Ectodermal cell (in vitro differentiated cells): ENCODE measurements around the gene LIME1.

Experiments used
- H3K27ac ChIP-seq: 2 replicates; pipeline ENCODE4 v1.7.0; 2013; ENCODE audit warnings: mild to moderate bottlenecking, low read depth, low read length; ENCODE audit not compliant: insufficient read depth, poor library complexity, severe bottlenecking
- H3K27me3 ChIP-seq: 2 replicates; pipeline ENCODE4 v1.7.0; 2013; ENCODE audit warnings: mild to moderate bottlenecking, low read length; ENCODE audit not compliant: insufficient read depth, control insufficient read depth, poor library complexity, severe bottlenecking
- H3K36me3 ChIP-seq: one replicate; pipeline ENCODE4 v1.7.0; 2013; ENCODE audit warnings: low read length; ENCODE audit not compliant: control insufficient read depth, insufficient read depth
- H3K4me1 ChIP-seq: one replicate; pipeline ENCODE4 v1.7.0; 2013; ENCODE audit warnings: low read length; ENCODE audit not compliant: control insufficient read depth, insufficient read depth
- H3K4me3 ChIP-seq: 2 replicates; pipeline ENCODE4 v1.7.0; 2013; ENCODE audit warnings: low read depth, low read length, control low read depth; ENCODE audit not compliant: insufficient read depth
- H3K9me3 ChIP-seq: 2 replicates; pipeline ENCODE4 v1.7.0; 2013; ENCODE audit warnings: mild to moderate bottlenecking, low read length, moderate library complexity; ENCODE audit not compliant: control insufficient read depth
- WGBS, 2 experiments: methylation state at CpG; one replicate each; pipeline ENCODE4 v1.1.7; 2013; ENCODE audit warnings: missing lambda C conversion rate in 2 of 2; 5-methylcytosine and 5-hydroxymethylcytosine counted together

The LIME1 gene

GRCh38 chr20:63778034-63778752 lies 41.7 kb downstream of the LIME1 start:
- Histone ChIP-seq H3K27me3 (no peaks in the 10 kb centered on the region), H3K4me1 (peaks cover 4% of the 10 kb centered on the region), H3K27ac (no peak overlapping the region), H3K4me3 (no peak overlapping the region), H3K36me3 (no peaks in the 10 kb centered on the region), H3K9me3 (no peaks in the 10 kb centered on the region)
- 65 to 74% methylated on average over 19 of the region's 19 CpGs for WGBS, 2 experiments

- H3K27ac ChIP-seq, result no peak overlapping the region
- no peaks in the 10 kb centered on the region for H3K36me3 ChIP-seq
- H3K4me1 ChIP-seq, result peaks cover 4% of the 10 kb centered on the region
- H3K9me3 ChIP-seq, result no peaks in the 10 kb centered on the region
- WGBS, 2 experiments, result 89 to 91% methylated on average over 9 of the region's 9 CpGs
- H3K4me3 ChIP-seq, result no peak overlapping the region
- no peaks in the 10 kb centered on the region for H3K27me3 ChIP-seq
These were observed 42.4 kb downstream of the LIME1 start for GRCh38 chr20:63778857-63779256.

- 91 to 92% methylated on average over 14 of the region's 14 CpGs for WGBS, 2 experiments
These were observed 44.7 kb downstream of the LIME1 start for GRCh38 chr20:63781181-63781580.

GRCh38 chr20:63782051-63782471 lies 45.6 kb downstream of the LIME1 start:
- Histone ChIP-seq H3K4me1 (peaks cover 4% of the 10 kb centered on the region), H3K36me3 (no peaks in the 10 kb centered on the region), H3K27me3 (no peaks in the 10 kb centered on the region), H3K27ac (no peak overlapping the region), H3K4me3 (no peak overlapping the region), H3K9me3 (no peaks in the 10 kb centered on the region)
- WGBS, 2 experiments, result 79 to 81% methylated on average over 18 of the region's 18 CpGs

More at GRCh38 chr20:63781181-63781580, 44.7 kb downstream of the LIME1 start:
- peaks cover 3% of the 10 kb centered on the region for H3K4me1 ChIP-seq
- no peaks in the 10 kb centered on the region for H3K36me3 ChIP-seq
- H3K9me3 ChIP-seq, result no peaks in the 10 kb centered on the region
- H3K4me3 ChIP-seq, result no peak overlapping the region
- no peak overlapping the region for H3K27ac ChIP-seq
- H3K27me3 ChIP-seq, result no peaks in the 10 kb centered on the region

GRCh38 chr20:63782521-63782971 lies 46.1 kb downstream of the LIME1 start:
- WGBS, 2 experiments, result 92 to 94% methylated on average over 12 of the region's 12 CpGs
- Histone ChIP-seq H3K27ac (no peak overlapping the region), H3K4me1 (peaks cover 4% of the 10 kb centered on the region), H3K36me3 (no peaks in the 10 kb centered on the region), H3K4me3 (no peak overlapping the region), H3K27me3 (no peaks in the 10 kb centered on the region), H3K9me3 (no peaks in the 10 kb centered on the region)

GRCh38 chr20:63783970-63784369 lies 47.5 kb downstream of the LIME1 start:
- WGBS, 2 experiments, result 92% methylated on average over 16 of the region's 16 CpGs
- Histone ChIP-seq H3K27ac (no peak overlapping the region), H3K36me3 (no peaks in the 10 kb centered on the region), H3K4me3 (no peak overlapping the region), H3K27me3 (no peaks in the 10 kb centered on the region), H3K9me3 (no peaks in the 10 kb centered on the region), H3K4me1 (peaks cover 4% of the 10 kb centered on the region)

- Histone ChIP-seq H3K4me3 (no peak overlapping the region), H3K27me3 (no peaks in the 10 kb centered on the region), H3K36me3 (no peaks in the 10 kb centered on the region), H3K4me1 (peaks cover 4% of the 10 kb centered on the region), H3K9me3 (no peaks in the 10 kb centered on the region), H3K27ac (peak overlapping the region; percentile 50)
- WGBS, 2 experiments, result 83 to 86% methylated on average over 14 of the region's 14 CpGs
These were observed 49.2 kb downstream of the LIME1 start for GRCh38 chr20:63785691-63786131.

- peaks cover 4% of the 10 kb centered on the region for H3K4me1 ChIP-seq
- no peak overlapping the region for H3K4me3 ChIP-seq
- H3K27me3 ChIP-seq, result no peaks in the 10 kb centered on the region
- H3K9me3 ChIP-seq, result no peaks in the 10 kb centered on the region
- no peak overlapping the region for H3K27ac ChIP-seq
- no peaks in the 10 kb centered on the region for H3K36me3 ChIP-seq
- WGBS, 2 experiments, result 95 to 98% methylated on average over 11 of the region's 11 CpGs
These were observed 50.8 kb downstream of the LIME1 start for GRCh38 chr20:63787302-63787701.

GRCh38 chr20:63787749-63788148 lies 51.3 kb downstream of the LIME1 start:
- H3K36me3 ChIP-seq, result no peaks in the 10 kb centered on the region
- H3K27me3 ChIP-seq, result no peaks in the 10 kb centered on the region
- no peaks in the 10 kb centered on the region for H3K9me3 ChIP-seq
- H3K27ac ChIP-seq, result no peak overlapping the region
- no peak overlapping the region for H3K4me3 ChIP-seq
- WGBS, 2 experiments, result 93 to 94% methylated on average over 16 of the region's 16 CpGs
- H3K4me1 ChIP-seq, result peaks cover 4% of the 10 kb centered on the region
